HepG2 (cell line): Measurements from ENCODE around the gene RNLS. TPM values are rescaled to one million over a fixed set of nuclear protein-coding genes. Genes with fewer than 3 reads are reported as not detected.

ENCODE experiments used
- ATAC-seq: fragments of 200-7000 bp; cut with Tn5 transposase; 3 replicates; pipeline ENCODE4 v1.9.1; 2020; ENCODE audit warnings: mild to moderate bottlenecking, moderate library complexity
- BruUV-seq: library from RNA; stranded (reverse); fragments of 400-500 nt; replicated peaks from 2 replicates; lab custom pipeline; 2021; lab: Mats Ljungman, UMichigan
- CTCF ChIA-PET: fragments of 300-600 bp; formaldehyde crosslinking; extraction: SDS; loops from one replicate; lab custom pipeline; 2021; ENCODE audit warnings: low total read pairs, inconsistent platforms, low intra/inter-chr PET ratio; lab: Yijun Ruan, JAX
- POLR2A ChIA-PET: fragments of 350-600 bp; sonication (Branson Sonifier 250); formaldehyde crosslinking; loops from one replicate; lab custom pipeline; 2020; ENCODE audit warnings: antibody characterized with exemption, inconsistent platforms; lab: Yijun Ruan, JAX
- DNase-seq: peaks from one replicate; pipeline ENCODE4 v3.0.0-alpha.2; 2015; ENCODE audit warnings: low spot score
- FAIRE-seq: peaks from 3 replicates; lab custom pipeline; 2011; peaks lifted over from hg19 to GRCh38; lab: Jason Lieb, UNC
- H2AFZ ChIP-seq: one replicate; pipeline ENCODE4 v1.6.1; 2011; ENCODE audit warnings: low read length, inconsistent platforms
- H3K27ac ChIP-seq: fragments of 300-600 bp; 3 replicates; pipeline ENCODE4 v1.8.0; 2011; ENCODE audit warnings: mixed run types, mild to moderate bottlenecking, mixed read lengths, low read length, inconsistent platforms; ENCODE audit not compliant: insufficient read depth; ENCODE audit errors: extremely low read length
- H3K27me3 ChIP-seq, 2 experiments: fragments of 200-600 bp in 1 of 2; 2 replicates in 1 of 2; 3 replicates in 1 of 2; pipeline versions ENCODE4 v1.6.0 to v1.8.0; 2011; ENCODE audit warnings: low read length in 2 of 2, mild to moderate bottlenecking in 2 of 2, moderate library complexity in 2 of 2, inconsistent platforms in 1 of 2; ENCODE audit not compliant: insufficient read depth in 2 of 2, control insufficient read depth in 1 of 2
- H3K36me3 ChIP-seq, 2 experiments: fragments of 200-600 bp in 1 of 2; replicated peaks in 1 of 2; 2 replicates in 1 of 2; 3 replicates in 1 of 2; pipeline versions ENCODE4 v1.5.1 to v1.8.0; 2011; ENCODE audit warnings: low read length in 2 of 2, inconsistent platforms in 1 of 2; ENCODE audit not compliant: insufficient read depth in 2 of 2, control insufficient read depth in 1 of 2
- H3K4me1 ChIP-seq: 2 replicates; pipeline ENCODE4 v1.5.1; 2012; ENCODE audit warnings: low read length, inconsistent platforms; ENCODE audit not compliant: insufficient read depth
- H3K4me2 ChIP-seq: 2 replicates; pipeline ENCODE4 v1.6.0; 2011; ENCODE audit warnings: low read depth, low read length, inconsistent platforms
- H3K4me3 ChIP-seq, 3 experiments: fragments of 200-600 bp in 1 of 3; sonication (generic), shearing (Covaris generic) in 1 of 3; replicated peaks in 1 of 3; 2 replicates each; pipeline ENCODE4 v1.5.1; 2011 to 2016; ENCODE audit warnings: low read length in 3 of 3, inconsistent platforms in 2 of 3, low read depth in 2 of 3, mild to moderate bottlenecking in 2 of 3, control low read depth in 1 of 3, mixed read lengths in 1 of 3; ENCODE audit not compliant: insufficient read depth in 1 of 3
- H3K79me2 ChIP-seq: one replicate; pipeline ENCODE4 v1.6.1; 2011; ENCODE audit warnings: low read length, inconsistent platforms; ENCODE audit not compliant: insufficient read depth
- H3K9ac ChIP-seq: 2 replicates; pipeline ENCODE4 v1.6.0; 2011; ENCODE audit warnings: mild to moderate bottlenecking, low read depth, low read length, inconsistent platforms; ENCODE audit not compliant: insufficient read depth
- H3K9me3 ChIP-seq: 2 replicates; pipeline ENCODE4 v1.5.1; 2012; ENCODE audit warnings: mild to moderate bottlenecking, low read length
- H4K20me1 ChIP-seq: 2 replicates; pipeline ENCODE4 v1.6.0; 2011; ENCODE audit warnings: inconsistent platforms, mild to moderate bottlenecking, low read length, moderate library complexity; ENCODE audit not compliant: insufficient read depth
- ELF3 ChIP-seq: IDR thresholded peaks from 2 replicates; pipeline ENCODE4 v1.6.1; 2016; ENCODE audit warnings: missing genetic modification reagents, missing compliant biosample characterization
- MBNL3 ChIP-seq: fragments of 250-450 bp; sonication (Bioruptor Pico); conservative IDR thresholded peaks from 2 replicates; pipeline ENCODE4 v1.8.0; 2022; ENCODE audit warnings: mild to moderate bottlenecking, inconsistent platforms
- ZNF10 ChIP-seq: sonication (generic); formaldehyde crosslinking; IDR thresholded peaks from 2 replicates; pipeline ENCODE4 v1.4.0; 2020; ENCODE audit warnings: mild to moderate bottlenecking, low read depth, missing genetic modification reagents, borderline replicate concordance
- WGBS: methylation state at CpG from one replicate; pipeline ENCODE4 v1.1.6; 2017; ENCODE audit warnings: low lambda C conversion rate; 5-methylcytosine and 5-hydroxymethylcytosine counted together
- in situ Hi-C: cut with HindIII; loops from 2 replicates; pipeline ENCODE4 v1.10.0; 2017; ENCODE audit warnings: low pct_unique_long_range_greater_than_20kb; ENCODE audit not compliant: extremely low pct_ligation_motif_present
- intact Hi-C: fragments of 100-400 bp; cut with micrococcal nuclease; formaldehyde crosslinking; loops from one replicate; pipeline ENCODE4 v1.10.0; 2022; ENCODE audit not compliant: unreplicated experiment
- polyA plus RNA-seq, 8 experiments: library from polyadenylated mRNA; depleted of rRNA in 3 of 8; stranded (reverse) in 7 of 8; unstranded in 1 of 8; fragments of >200 nt; fragmentation: Illumina TruSeq in 4 of 8; extraction: Trizol in 4 of 8; gene quantifications; 2 replicates each; pipeline versions ENCODE4 v1.2.1 to v1.2.3, GENCODE V29; 2011 to 2016; ENCODE audit warnings: low read depth in 4 of 8, missing spikeins in 1 of 8, mixed read lengths in 1 of 8; ENCODE audit not compliant: insufficient read depth in 1 of 8
- total RNA-seq, 5 experiments: library from RNA; depleted of rRNA; stranded (reverse); fragments of >200 nt; fragmentation: Illumina TruSeq; extraction: Trizol; gene quantifications; 2 replicates each; pipeline ENCODE4 v1.2.3, GENCODE V29; 2016; ENCODE audit warnings: low read depth in 1 of 5
- TF ChIP-seq, protein P1 (sequence below): sonication (generic); formaldehyde crosslinking; IDR thresholded peaks from 2 replicates; pipeline ENCODE4 v1.8.0; 2022; ENCODE audit warnings: missing genetic modification reagents, mild to moderate bottlenecking, inconsistent platforms, borderline replicate concordance
- TF ChIP-seq, protein P2 (sequence below): sonication (generic); formaldehyde crosslinking; IDR thresholded peaks from 2 replicates; pipeline ENCODE4 v1.5.0; 2020; ENCODE audit warnings: missing genetic modification reagents

The RNLS gene
- total and polyA plus RNA-seq, 2 of the 13 experiments (the other 11 are each of a cell fraction or from before 2014, with no cell fraction given), result not detected

DNA sequence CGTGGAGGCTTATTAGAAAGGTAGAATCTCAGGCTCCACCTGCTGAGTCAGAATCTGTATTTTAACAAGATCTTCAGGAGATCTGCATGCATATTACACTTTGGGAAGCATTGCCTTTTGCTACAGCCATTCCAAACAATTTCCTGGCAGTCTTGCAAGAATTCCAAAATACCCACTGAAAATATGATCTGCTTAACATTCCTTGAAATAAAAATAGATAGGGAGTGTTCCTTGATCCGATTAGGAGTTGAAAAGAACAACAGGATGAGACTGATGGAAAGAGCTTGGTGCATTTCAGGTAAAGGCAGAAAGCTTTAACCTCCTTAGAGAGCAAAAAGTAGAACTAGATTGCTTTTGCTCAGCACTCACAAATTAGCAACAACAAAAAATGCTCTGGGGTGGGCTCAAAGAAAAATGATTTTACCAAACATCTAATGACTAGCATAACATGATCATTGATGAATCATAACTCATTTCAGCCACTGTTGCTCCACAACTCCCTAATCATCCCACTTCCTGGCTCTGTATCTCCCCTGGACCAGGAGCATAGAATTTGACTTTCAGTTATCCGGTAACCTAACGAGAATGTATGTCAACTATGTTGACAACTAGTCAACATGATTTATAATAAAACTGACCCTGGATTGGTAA is 115.2 kb downstream of the RNLS start (continued):
- TF ChIP-seq MBNL3, result no peak
- TF ChIP-seq, protein P1, sequence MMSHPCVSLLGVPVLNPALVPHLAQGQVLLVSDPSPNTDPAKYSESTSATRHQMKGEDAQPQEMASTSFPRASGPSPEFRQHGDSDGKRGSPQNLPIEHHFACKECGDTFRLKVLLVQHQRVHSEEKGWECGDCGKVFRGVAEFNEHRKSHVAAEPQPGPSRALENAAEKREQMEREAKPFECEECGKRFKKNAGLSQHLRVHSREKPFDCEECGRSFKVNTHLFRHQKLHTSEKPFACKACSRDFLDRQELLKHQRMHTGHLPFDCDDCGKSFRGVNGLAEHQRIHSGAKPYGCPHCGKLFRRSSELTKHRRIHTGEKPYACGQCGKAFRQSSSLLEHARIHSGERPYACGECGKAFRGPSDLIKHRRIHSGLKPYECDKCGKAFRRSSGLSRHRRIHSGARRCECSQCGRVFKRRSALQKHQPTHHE (CRISPR knock-in tag), result no peak
- TF ChIP-seq, protein P2, sequence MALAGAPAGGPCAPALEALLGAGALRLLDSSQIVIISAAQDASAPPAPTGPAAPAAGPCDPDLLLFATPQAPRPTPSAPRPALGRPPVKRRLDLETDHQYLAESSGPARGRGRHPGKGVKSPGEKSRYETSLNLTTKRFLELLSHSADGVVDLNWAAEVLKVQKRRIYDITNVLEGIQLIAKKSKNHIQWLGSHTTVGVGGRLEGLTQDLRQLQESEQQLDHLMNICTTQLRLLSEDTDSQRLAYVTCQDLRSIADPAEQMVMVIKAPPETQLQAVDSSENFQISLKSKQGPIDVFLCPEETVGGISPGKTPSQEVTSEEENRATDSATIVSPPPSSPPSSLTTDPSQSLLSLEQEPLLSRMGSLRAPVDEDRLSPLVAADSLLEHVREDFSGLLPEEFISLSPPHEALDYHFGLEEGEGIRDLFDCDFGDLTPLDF (CRISPR knock-in tag), result no peak

DNA sequence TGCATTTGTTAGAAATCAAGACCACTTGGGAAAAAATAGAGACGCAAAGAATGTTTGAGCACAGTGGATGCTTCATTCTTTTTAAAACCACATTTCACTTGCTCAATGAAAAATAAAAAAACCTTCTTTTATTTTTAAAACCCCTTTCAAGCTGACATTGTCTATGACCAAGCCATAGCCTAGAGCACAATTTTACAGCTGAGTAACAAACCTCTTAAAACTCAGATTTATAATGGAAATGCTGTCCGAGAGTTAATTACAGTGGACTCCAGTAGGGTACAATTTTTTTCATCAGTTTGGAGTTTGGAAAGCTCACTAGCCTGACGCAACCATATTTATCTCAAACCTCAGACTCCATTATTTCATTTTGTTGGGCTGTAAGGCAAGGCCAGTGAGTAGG is 116.3 kb downstream of the RNLS start:
- ChIA-PET POLR2A (no interaction called here), CTCF (no interaction called here)
- no peaks in the 10 kb centered on the region for H3K4me1 ChIP-seq
- H3K9me3 ChIP-seq, result no peaks in the 10 kb centered on the region
- WGBS, result 39% methylated on average over 3 of the region's 3 CpGs
- no peak overlapping the region for H2AFZ ChIP-seq
- no peaks in the 10 kb centered on the region for H4K20me1 ChIP-seq
- no peak overlapping the region for H3K9ac ChIP-seq
- TF ChIP-seq ELF3 (CRISPR knock-in tag) (no peak), ZNF10 (CRISPR knock-in tag) (no peak)
- H3K36me3 ChIP-seq, result no peaks in the 10 kb centered on the region
- no peak overlapping the region for H3K4me2 ChIP-seq
- in situ Hi-C loops (no loop called here), intact Hi-C loops (no loop called here)
- no TSS peak for BruUV-seq
- DNase-seq (no peak), ATAC-seq (no peak), FAIRE-seq (no peak)
- no peaks in the 10 kb centered on the region for H3K79me2 ChIP-seq
- H3K4me3 ChIP-seq, result no peak overlapping the region
- no peak overlapping the region for H3K27ac ChIP-seq
- no peaks in the 10 kb centered on the region for H3K27me3 ChIP-seq
